IMR-90 (cell line): ENCODE measurements around the gene NGFR. TPM values are rescaled to one million over a fixed set of nuclear protein-coding genes. Genes with fewer than 3 reads are reported as not detected.

Experiments
- ATAC-seq: fragments of 200-7000 bp; cut with Tn5 transposase; 2 replicates; pipeline ENCODE4 v1.9.1; 2020; ENCODE audit warnings: low read depth, mild to moderate bottlenecking, moderate library complexity
- BruUV-seq: library from RNA; stranded (reverse); fragments of 400-500 nt; replicated peaks from 2 replicates; lab custom pipeline; 2021; lab: Mats Ljungman, UMichigan
- CTCF ChIA-PET: fragments of 300-600 bp; formaldehyde crosslinking; extraction: SDS; loops from one replicate; lab custom pipeline; 2021; ENCODE audit warnings: antibody characterized with exemption; lab: Yijun Ruan, JAX
- POLR2A ChIA-PET: fragments of 300-600 bp; sonication (Branson Sonifier 250); formaldehyde crosslinking; loops from one replicate; lab custom pipeline; 2022; ENCODE audit warnings: antibody characterized with exemption; ENCODE audit not compliant: unreplicated experiment; lab: Charles Lee
- DNase-seq: peaks from one replicate; pipeline ENCODE4 v3.0.0; 2013
- H2AFZ ChIP-seq: replicated peaks from 2 replicates; pipeline ENCODE3; 2013; ENCODE audit warnings: low read length, mild to moderate bottlenecking; ENCODE audit not compliant: poor library complexity
- H2AK5ac ChIP-seq: 2 replicates; pipeline ENCODE4 v1.6.1; 2013; ENCODE audit warnings: low read depth, low read length, inconsistent platforms
- H2AK9ac ChIP-seq: replicated peaks from 2 replicates; pipeline ENCODE3; 2013; ENCODE audit warnings: mild to moderate bottlenecking, low read depth, low read length, moderate library complexity; ENCODE audit not compliant: poor library complexity
- H2BK120ac ChIP-seq: 2 replicates; pipeline ENCODE4 v1.6.1; 2013; ENCODE audit warnings: low read depth, low read length, inconsistent platforms
- H2BK15ac ChIP-seq: 3 replicates; pipeline ENCODE4 v1.6.1; 2013; ENCODE audit warnings: low read depth, low read length, inconsistent platforms
- H2BK20ac ChIP-seq: 2 replicates; pipeline ENCODE4 v1.6.1; 2013; ENCODE audit warnings: low read depth, mild to moderate bottlenecking, inconsistent platforms, low read length, moderate library complexity
- H2BK5ac ChIP-seq: 2 replicates; pipeline ENCODE4 v1.6.1; 2013; ENCODE audit warnings: mild to moderate bottlenecking, low read depth, low read length, inconsistent platforms; ENCODE audit not compliant: poor library complexity, severe bottlenecking
- H3K14ac ChIP-seq: replicated peaks from 2 replicates; pipeline ENCODE4 v1.6.1; 2013; ENCODE audit warnings: low read depth, low read length, inconsistent platforms
- H3K18ac ChIP-seq: 2 replicates; pipeline ENCODE4 v1.6.1; 2013; ENCODE audit warnings: low read depth, low read length, control low read depth
- H3K23ac ChIP-seq: 2 replicates; pipeline ENCODE4 v1.6.1; 2013; ENCODE audit warnings: low read depth, low read length, inconsistent platforms
- H3K27ac ChIP-seq: 2 replicates; pipeline ENCODE4 v1.5.1; 2013; ENCODE audit warnings: mild to moderate bottlenecking, control low read depth, low read length; ENCODE audit not compliant: insufficient read depth
- H3K27me3 ChIP-seq: 2 replicates; pipeline ENCODE4 v1.6.1; 2013; ENCODE audit warnings: low read length; ENCODE audit not compliant: control insufficient read depth, insufficient read depth
- H3K36me3 ChIP-seq: 2 replicates; pipeline ENCODE4 v1.6.1; 2013; ENCODE audit warnings: low read length, mixed read lengths; ENCODE audit not compliant: control insufficient read depth, insufficient read depth
- H3K4ac ChIP-seq: 2 replicates; pipeline ENCODE4 v1.6.1; 2013; ENCODE audit warnings: low read depth, low read length, inconsistent platforms
- H3K4me1 ChIP-seq: 2 replicates; pipeline ENCODE4 v1.6.1; 2013; ENCODE audit warnings: low read length, mixed read lengths; ENCODE audit not compliant: control insufficient read depth, insufficient read depth
- H3K4me2 ChIP-seq: 2 replicates; pipeline ENCODE4 v1.6.1; 2013; ENCODE audit warnings: low read depth, mild to moderate bottlenecking, control low read depth, low read length, moderate library complexity
- H3K4me3 ChIP-seq: 2 replicates; pipeline ENCODE4 v1.5.1; 2013; ENCODE audit warnings: low read depth, mild to moderate bottlenecking, control low read depth, low read length, moderate library complexity; ENCODE audit not compliant: insufficient read depth
- H3K56ac ChIP-seq: 2 replicates; pipeline ENCODE4 v1.6.1; 2013; ENCODE audit warnings: low read length, inconsistent platforms; ENCODE audit not compliant: insufficient read depth; ENCODE audit errors: extremely low read depth
- H3K79me1 ChIP-seq, 2 experiments: 2 replicates each; pipeline ENCODE4 v1.6.1; 2013; ENCODE audit warnings: low read length in 2 of 2, inconsistent platforms in 1 of 2, low read depth in 1 of 2
- H3K9ac ChIP-seq: 2 replicates; pipeline ENCODE4 v1.6.1; 2013; ENCODE audit warnings: low read depth, low read length, control low read depth
- H3K9me1 ChIP-seq: 2 replicates; pipeline ENCODE4 v1.6.1; 2013; ENCODE audit warnings: low read length, inconsistent platforms; ENCODE audit not compliant: insufficient read depth
- H3K9me3 ChIP-seq: 2 replicates; pipeline ENCODE4 v1.6.1; 2013; ENCODE audit warnings: low read length; ENCODE audit not compliant: control insufficient read depth, insufficient read depth
- H4K20me1 ChIP-seq: 2 replicates; pipeline ENCODE4 v1.6.1; 2013; ENCODE audit warnings: low read length, inconsistent platforms; ENCODE audit not compliant: insufficient read depth
- H4K5ac ChIP-seq: 2 replicates; pipeline ENCODE4 v1.6.1; 2013; ENCODE audit warnings: mild to moderate bottlenecking, low read depth, low read length, control low read depth
- H4K8ac ChIP-seq, 2 experiments: 2 replicates each; pipeline ENCODE4 v1.6.1; 2013; ENCODE audit warnings: low read depth in 2 of 2, low read length in 2 of 2, control low read depth in 1 of 2, inconsistent platforms in 1 of 2
- H4K91ac ChIP-seq: 2 replicates; pipeline ENCODE4 v1.6.1; 2013; ENCODE audit warnings: low read depth, low read length, inconsistent platforms; ENCODE audit not compliant: insufficient read depth
- BHLHE40 ChIP-seq: fragments of 150-350 bp; IDR thresholded peaks from 2 replicates; pipeline ENCODE4 v1.6.1; 2016; ENCODE audit warnings: mild to moderate bottlenecking, low read depth, low read length
- CEBPB ChIP-seq: IDR thresholded peaks from 2 replicates; pipeline ENCODE4 v1.6.1; 2012; ENCODE audit warnings: low read depth, low read length, improper control_type of control experiment
- CHD1 ChIP-seq: IDR thresholded peaks from 2 replicates; pipeline ENCODE4 v1.6.1; 2012; ENCODE audit warnings: low read depth, low read length, improper control_type of control experiment
- CTCF ChIP-seq: conservative IDR thresholded peaks from 2 replicates; pipeline ENCODE4 v1.5.1; 2012; ENCODE audit warnings: mild to moderate bottlenecking, low read depth, low read length, improper control_type of control experiment
- ELK1 ChIP-seq: fragments of 150-350 bp; IDR thresholded peaks from 2 replicates; pipeline ENCODE4 v1.6.1; 2016; ENCODE audit warnings: low read depth, mild to moderate bottlenecking, low read length, moderate library complexity, borderline replicate concordance
- FOS ChIP-seq: fragments of 150-350 bp; IDR thresholded peaks from 2 replicates; pipeline ENCODE4 v1.6.1; 2016; ENCODE audit warnings: low read depth, low read length
- MAFK ChIP-seq: IDR thresholded peaks from 2 replicates; pipeline ENCODE4 v1.6.1; 2012; ENCODE audit warnings: low read depth, low read length, improper control_type of control experiment
- MAZ ChIP-seq: IDR thresholded peaks from 2 replicates; pipeline ENCODE4 v1.6.1; 2012; ENCODE audit warnings: low read depth, mild to moderate bottlenecking, low read length, improper control_type of control experiment, moderate library complexity, borderline replicate concordance
- MXI1 ChIP-seq: IDR thresholded peaks from 2 replicates; pipeline ENCODE4 v1.6.1; 2012; ENCODE audit warnings: low read depth, mild to moderate bottlenecking, low read length, moderate library complexity, borderline replicate concordance
- NFE2L2 ChIP-seq: fragments of 150-350 bp; IDR thresholded peaks from 2 replicates; pipeline ENCODE4 v1.6.1; 2016; ENCODE audit warnings: low read depth, mild to moderate bottlenecking, low read length
- POLR2A ChIP-seq: IDR thresholded peaks from 2 replicates; pipeline ENCODE4 v1.6.1; 2012; ENCODE audit warnings: mild to moderate bottlenecking, low read depth, low read length
- RAD21 ChIP-seq: IDR thresholded peaks from 2 replicates; pipeline ENCODE4 v1.6.1; 2012; ENCODE audit warnings: low read length, improper control_type of control experiment
- RCOR1 ChIP-seq: IDR thresholded peaks from 2 replicates; pipeline ENCODE4 v1.6.1; 2012; ENCODE audit warnings: mild to moderate bottlenecking, low read length, improper control_type of control experiment; ENCODE audit not compliant: insufficient replicate concordance
- RFX5 ChIP-seq: IDR thresholded peaks from 2 replicates; pipeline ENCODE4 v1.8.0; 2012; ENCODE audit warnings: low read depth, mild to moderate bottlenecking, low read length, moderate library complexity
- SMC3 ChIP-seq: fragments of 150-350 bp; IDR thresholded peaks from 2 replicates; pipeline ENCODE4 v1.6.1; 2016; ENCODE audit warnings: low read depth, mild to moderate bottlenecking, antibody characterized with exemption, low read length, moderate library complexity
- USF2 ChIP-seq: fragments of 150-350 bp; IDR thresholded peaks from 2 replicates; pipeline ENCODE4 v1.6.1; 2017; ENCODE audit warnings: mild to moderate bottlenecking, antibody characterized with exemption, low read length, low read depth
- WGBS, 2 experiments: methylation state at CpG; one replicate each; pipeline versions ENCODE4 v1.1.5 to v1.1.7; 2013; ENCODE audit warnings: missing lambda C conversion rate in 2 of 2; ENCODE audit not compliant: insufficient read length in 1 of 2; ENCODE audit errors: extremely low coverage in 2 of 2; 5-methylcytosine and 5-hydroxymethylcytosine counted together
- dilution Hi-C: fragments of 300-500 bp; cut with HindIII; formaldehyde crosslinking; loops from one replicate; pipeline ENCODE4 v1.14.3; 2018; ENCODE audit warnings: low sequenced_read_pairs; ENCODE audit not compliant: unreplicated experiment
- in situ Hi-C: fragments of 300-500 bp; cut with MboI; formaldehyde crosslinking; loops from 3 replicates; pipeline ENCODE4 v1.14.3; 2019; ENCODE audit warnings: low sequenced_read_pairs, inconsistent platforms, mixed read lengths
- intact Hi-C: fragments of 100-400 bp; cut with micrococcal nuclease; formaldehyde crosslinking; loops from 2 replicates; pipeline ENCODE4 v1.10.0; 2022
- polyA plus RNA-seq, 3 experiments: library from polyadenylated mRNA; depleted of rRNA; stranded (reverse); fragments of >200 nt; gene quantifications; 2 replicates each; pipeline ENCODE4 v1.2.3, GENCODE V29; 2012; ENCODE audit warnings: low replicate concordance in 1 of 3
- total RNA-seq: library from RNA; depleted of rRNA; stranded (reverse); fragments of >200 nt; gene quantifications from 2 replicates; pipeline ENCODE4 v1.2.3, GENCODE V29; 2012

NGFR gene
- total and polyA plus RNA-seq, 2 of the 4 experiments (the other 2 are of a cell fraction), result 0.15 to 0.18 TPM

GRCh38 chr17:49553676-49554335 is 58.7 kb downstream of the NGFR start:
- Histone ChIP-seq H2AFZ (no peak overlapping the region), H3K27ac (no peak overlapping the region), H4K5ac (no peak overlapping the region), H3K4ac (no peak overlapping the region), H2BK20ac (no peak overlapping the region), H4K8ac (no peak overlapping the region), H4K20me1 (no peaks in the 10 kb centered on the region), H3K27me3 (peaks cover 21% of the 10 kb centered on the region), H3K36me3 (no peaks in the 10 kb centered on the region), H2AK5ac (no peak overlapping the region), H3K4me2 (no peak overlapping the region), H2BK5ac (no peak overlapping the region), H3K18ac (no peak overlapping the region), H3K9me3 (no peaks in the 10 kb centered on the region), H2BK120ac (no peak overlapping the region), H3K4me1 (peaks cover 2% of the 10 kb centered on the region; the same call in 1 of the 2 replicates), H4K91ac (no peak overlapping the region), H3K56ac (no peak overlapping the region), H2BK15ac (no peak overlapping the region), H3K23ac (no peak overlapping the region), H3K4me3 (no peak overlapping the region), H2AK9ac (no peak overlapping the region), H3K14ac (no peak overlapping the region), H3K9me1 (no peaks in the 10 kb centered on the region), H3K79me1 (no peaks in the 10 kb centered on the region), H3K9ac (no peak overlapping the region)
- intact Hi-C loops, result no loop called here
- POLR2A ChIA-PET, result no interaction called here
- CTCF ChIA-PET, result no interaction called here
- TF ChIP-seq MAZ (no peak), RFX5 (no peak), CEBPB (no peak), SMC3 (no peak), FOS (no peak), RCOR1 (no peak), BHLHE40 (no peak), RAD21 (no peak), MXI1 (no peak), ELK1 (no peak), MAFK (no peak), USF2 (no peak), NFE2L2 (no peak), CHD1 (no peak), CTCF (no peak), POLR2A (no peak)
- 76% methylated on average over 4 of the region's 8 CpGs; no CpG with 5 or more reads in 1 of the 2 experiments for WGBS, 2 experiments
- ATAC-seq, result no peak
- dilution Hi-C loops, result no loop called here
- DNase-seq, result no peak
- BruUV-seq, result no TSS peak
- in situ Hi-C loops, result loop anchor here (5.0 kb wide), 1 partner anchor 117 kb away; no protein-coding TSS in a partner anchor
